Measurements from ENCODE around the gene TADA2A.
"Not testable (repeated sequence)": the region's sequence is repeated elsewhere in the genome, so short reads cannot be mapped to it uniquely, and the experiment has no call there.

The TADA2A gene

GRCh38 chr17:37438141-37438540, 31.5 kb downstream of the TADA2A start:
- no peaks in the 10 kb centered on the region for H3K4me1 ChIP-seq (ENCODE audit: control insufficient read depth in 1 of 2, insufficient read depth in 2 of 2, low read length in 2 of 2)
- no peaks in the 10 kb centered on the region for H3K9me3 ChIP-seq (ENCODE audit: control insufficient read depth in 1 of 2, low read length in 2 of 2)
- no peaks in the 10 kb centered on the region for H3K27me3 ChIP-seq (ENCODE audit: low read depth, low read length)
- H3K27ac ChIP-seq (ENCODE audit: low read length), result no peak overlapping the region
- H3K36me3 ChIP-seq (ENCODE audit: control insufficient read depth in 1 of 2, insufficient read depth in 2 of 2, low read length in 2 of 2), result peaks cover 28 to 33% of the 10 kb centered on the region in 2 donors
- no peak overlapping the region for H3K4me3 ChIP-seq (ENCODE audit: low read depth in 1 of 2, low read length in 2 of 2)

GRCh38 chr17:37440424-37440823, 33.7 kb downstream of the TADA2A start:
- Histone ChIP-seq H3K36me3 (ENCODE audit: control insufficient read depth in 1 of 2, insufficient read depth in 2 of 2, low read length in 2 of 2) (peaks cover 41 to 44% of the 10 kb centered on the region in 2 donors), H3K27ac (ENCODE audit: low read length) (no peak overlapping the region), H3K9me3 (ENCODE audit: control insufficient read depth in 1 of 2, low read length in 2 of 2) (no peaks in the 10 kb centered on the region), H3K4me1 (ENCODE audit: control insufficient read depth in 1 of 2, insufficient read depth in 2 of 2, low read length in 2 of 2) (no peaks in the 10 kb centered on the region), H3K4me3 (ENCODE audit: low read depth in 1 of 2, low read length in 2 of 2) (no peak overlapping the region), H3K27me3 (ENCODE audit: low read depth, low read length) (no peaks in the 10 kb centered on the region)

- peaks cover 41 to 48% of the 10 kb centered on the region in 2 donors for H3K36me3 ChIP-seq (ENCODE audit: control insufficient read depth in 1 of 2, insufficient read depth in 2 of 2, low read length in 2 of 2)
- not testable (repeated sequence) for H3K4me3 ChIP-seq (ENCODE audit: low read depth in 1 of 2, low read length in 2 of 2); H3K4me1 ChIP-seq (ENCODE audit: control insufficient read depth in 1 of 2, insufficient read depth in 2 of 2, low read length in 2 of 2); H3K9me3 ChIP-seq (ENCODE audit: control insufficient read depth in 1 of 2, low read length in 2 of 2); H3K27ac ChIP-seq (ENCODE audit: low read length); H3K27me3 ChIP-seq (ENCODE audit: low read depth, low read length)
These were observed 34.8 kb downstream of the TADA2A start for GRCh38 chr17:37441369-37442014.

- no peaks in the 10 kb centered on the region for H3K9me3 ChIP-seq (ENCODE audit: control insufficient read depth in 1 of 2, low read length in 2 of 2)
- peaks cover 42 to 51% of the 10 kb centered on the region in 2 donors for H3K36me3 ChIP-seq (ENCODE audit: control insufficient read depth in 1 of 2, insufficient read depth in 2 of 2, low read length in 2 of 2)
- no peaks in the 10 kb centered on the region for H3K4me1 ChIP-seq (ENCODE audit: control insufficient read depth in 1 of 2, insufficient read depth in 2 of 2, low read length in 2 of 2)
- H3K27me3 ChIP-seq (ENCODE audit: low read depth, low read length), result no peaks in the 10 kb centered on the region
- no peak overlapping the region for H3K4me3 ChIP-seq (ENCODE audit: low read depth in 1 of 2, low read length in 2 of 2)
- no peak overlapping the region for H3K27ac ChIP-seq (ENCODE audit: low read length)
These were observed 39.3 kb downstream of the TADA2A start for GRCh38 chr17:37446027-37446426.

- Histone ChIP-seq H3K9me3 (ENCODE audit: control insufficient read depth in 1 of 2, low read length in 2 of 2) (no peaks in the 10 kb centered on the region), H3K27ac (ENCODE audit: low read length) (no peak overlapping the region), H3K36me3 (ENCODE audit: control insufficient read depth in 1 of 2, insufficient read depth in 2 of 2, low read length in 2 of 2) (peaks cover 37 to 39% of the 10 kb centered on the region in 2 donors), H3K27me3 (ENCODE audit: low read depth, low read length) (no peaks in the 10 kb centered on the region), H3K4me3 (ENCODE audit: low read depth in 1 of 2, low read length in 2 of 2) (no peak overlapping the region), H3K4me1 (ENCODE audit: control insufficient read depth in 1 of 2, insufficient read depth in 2 of 2, low read length in 2 of 2) (no peaks in the 10 kb centered on the region)
These were observed 41.0 kb downstream of the TADA2A start for GRCh38 chr17:37447641-37448040.

- Histone ChIP-seq H3K27ac (ENCODE audit: low read length) (no peak overlapping the region), H3K4me1 (ENCODE audit: control insufficient read depth in 1 of 2, insufficient read depth in 2 of 2, low read length in 2 of 2) (no peaks in the 10 kb centered on the region), H3K4me3 (ENCODE audit: low read depth in 1 of 2, low read length in 2 of 2) (no peak overlapping the region), H3K27me3 (ENCODE audit: low read depth, low read length) (no peaks in the 10 kb centered on the region), H3K36me3 (ENCODE audit: control insufficient read depth in 1 of 2, insufficient read depth in 2 of 2, low read length in 2 of 2) (peaks cover 19 to 23% of the 10 kb centered on the region in 2 donors), H3K9me3 (ENCODE audit: control insufficient read depth in 1 of 2, low read length in 2 of 2) (no peaks in the 10 kb centered on the region)
These were observed 43.4 kb downstream of the TADA2A start for GRCh38 chr17:37450112-37450511.

- not testable (repeated sequence) for H3K9me3 ChIP-seq (ENCODE audit: control insufficient read depth in 1 of 2, low read length in 2 of 2); H3K27ac ChIP-seq (ENCODE audit: low read length); H3K4me1 ChIP-seq (ENCODE audit: control insufficient read depth in 1 of 2, insufficient read depth in 2 of 2, low read length in 2 of 2); H3K4me3 ChIP-seq (ENCODE audit: low read depth in 1 of 2, low read length in 2 of 2); H3K27me3 ChIP-seq (ENCODE audit: low read depth, low read length)
- peaks cover 0 to 13% of the 10 kb centered on the region in 2 donors for H3K36me3 ChIP-seq (ENCODE audit: control insufficient read depth in 1 of 2, insufficient read depth in 2 of 2, low read length in 2 of 2)
These were observed 51.1 kb downstream of the TADA2A start for GRCh38 chr17:37457801-37458200.

GRCh38 chr17:37458805-37459204, 52.1 kb downstream of the TADA2A start:
- Histone ChIP-seq H3K9me3 (ENCODE audit: control insufficient read depth in 1 of 2, low read length in 2 of 2) (no peaks in the 10 kb centered on the region), H3K36me3 (ENCODE audit: control insufficient read depth in 1 of 2, insufficient read depth in 2 of 2, low read length in 2 of 2) (peaks cover 0 to 16% of the 10 kb centered on the region in 2 donors), H3K27ac (ENCODE audit: low read length) (no peak overlapping the region), H3K27me3 (ENCODE audit: low read depth, low read length) (no peaks in the 10 kb centered on the region), H3K4me1 (ENCODE audit: control insufficient read depth in 1 of 2, insufficient read depth in 2 of 2, low read length in 2 of 2) (no peaks in the 10 kb centered on the region), H3K4me3 (ENCODE audit: low read depth in 1 of 2, low read length in 2 of 2) (no peak overlapping the region)

GRCh38 chr17:37461668-37462067, 55.0 kb downstream of the TADA2A start:
- H3K27me3 ChIP-seq (ENCODE audit: low read depth, low read length), result no peaks in the 10 kb centered on the region
- H3K36me3 ChIP-seq (ENCODE audit: control insufficient read depth in 1 of 2, insufficient read depth in 2 of 2, low read length in 2 of 2), result peaks cover 0 to 28% of the 10 kb centered on the region in 2 donors
- no peak overlapping the region for H3K4me3 ChIP-seq (ENCODE audit: low read depth in 1 of 2, low read length in 2 of 2)
- no peaks in the 10 kb centered on the region for H3K9me3 ChIP-seq (ENCODE audit: control insufficient read depth in 1 of 2, low read length in 2 of 2)
- H3K27ac ChIP-seq (ENCODE audit: low read length), result no peak overlapping the region
- no peaks in the 10 kb centered on the region for H3K4me1 ChIP-seq (ENCODE audit: control insufficient read depth in 1 of 2, insufficient read depth in 2 of 2, low read length in 2 of 2)

- no peak overlapping the region for H3K4me3 ChIP-seq (ENCODE audit: low read depth in 1 of 2, low read length in 2 of 2)
- H3K9me3 ChIP-seq (ENCODE audit: control insufficient read depth in 1 of 2, low read length in 2 of 2), result no peaks in the 10 kb centered on the region
- H3K4me1 ChIP-seq (ENCODE audit: control insufficient read depth in 1 of 2, insufficient read depth in 2 of 2, low read length in 2 of 2), result no peaks in the 10 kb centered on the region
- H3K27me3 ChIP-seq (ENCODE audit: low read depth, low read length), result no peaks in the 10 kb centered on the region
- no peak overlapping the region for H3K27ac ChIP-seq (ENCODE audit: low read length)
- peaks cover 6 to 35% of the 10 kb centered on the region in 2 donors for H3K36me3 ChIP-seq (ENCODE audit: control insufficient read depth in 1 of 2, insufficient read depth in 2 of 2, low read length in 2 of 2)
These were observed 55.8 kb downstream of the TADA2A start for GRCh38 chr17:37462492-37462891.

- Histone ChIP-seq H3K27ac (ENCODE audit: low read length) (no peak overlapping the region), H3K36me3 (ENCODE audit: control insufficient read depth in 1 of 2, insufficient read depth in 2 of 2, low read length in 2 of 2) (peaks cover 6 to 41% of the 10 kb centered on the region in 2 donors), H3K27me3 (ENCODE audit: low read depth, low read length) (no peaks in the 10 kb centered on the region), H3K4me3 (ENCODE audit: low read depth in 1 of 2, low read length in 2 of 2) (no peak overlapping the region), H3K4me1 (ENCODE audit: control insufficient read depth in 1 of 2, insufficient read depth in 2 of 2, low read length in 2 of 2) (no peaks in the 10 kb centered on the region), H3K9me3 (ENCODE audit: control insufficient read depth in 1 of 2, low read length in 2 of 2) (no peaks in the 10 kb centered on the region)
These were observed 56.4 kb downstream of the TADA2A start for GRCh38 chr17:37463039-37463438.

GRCh38 chr17:37465069-37465616, 58.5 kb downstream of the TADA2A start:
- H3K27ac ChIP-seq (ENCODE audit: low read length), result no peak overlapping the region
- H3K27me3 ChIP-seq (ENCODE audit: low read depth, low read length), result no peaks in the 10 kb centered on the region
- no peaks in the 10 kb centered on the region for H3K4me1 ChIP-seq (ENCODE audit: control insufficient read depth in 1 of 2, insufficient read depth in 2 of 2, low read length in 2 of 2)
- no peak overlapping the region for H3K4me3 ChIP-seq (ENCODE audit: low read depth in 1 of 2, low read length in 2 of 2)
- H3K9me3 ChIP-seq (ENCODE audit: control insufficient read depth in 1 of 2, low read length in 2 of 2), result no peaks in the 10 kb centered on the region
- peaks cover 7 to 49% of the 10 kb centered on the region in 2 donors for H3K36me3 ChIP-seq (ENCODE audit: control insufficient read depth in 1 of 2, insufficient read depth in 2 of 2, low read length in 2 of 2)

All from muscle layer of duodenum (tissue), 2 donors.